ENCODE data around the gene CXCL3. TPM values are rescaled to one million over a fixed set of nuclear protein-coding genes. Genes with fewer than 3 reads are reported as not detected.
A peak's percentile ranks its signal among the peaks of the same experiment; 100 is the strongest.

CXCL3 gene
- total and polyA plus RNA-seq, 9 of the 15 experiments (the other 6 are each of a cell fraction or from before 2014, with no cell fraction given), result 2.3 to 8.9 (median 6.1) TPM

DNA sequence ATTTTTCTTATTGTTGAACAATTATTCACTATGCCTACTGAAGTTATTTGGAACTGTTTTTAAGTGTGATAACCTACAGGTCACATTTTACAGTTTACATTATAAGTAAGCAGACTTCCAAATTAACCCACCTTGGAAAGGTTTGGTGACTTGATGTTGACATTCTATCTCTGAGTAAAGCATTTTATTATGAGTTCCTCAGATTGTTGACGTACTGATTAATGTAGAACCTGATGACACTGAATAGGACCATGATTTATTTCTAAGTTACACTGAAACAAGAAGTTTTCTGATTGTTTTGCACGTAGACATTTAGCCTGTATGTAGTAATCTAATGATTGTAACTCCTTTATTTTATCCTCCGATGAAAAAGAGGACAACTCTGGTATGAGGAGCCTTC is 17.0 kb upstream of the CXCL3 start:
- intact Hi-C loops (cut with micrococcal nuclease), result loop anchor here (5.0 kb wide), 1 partner anchor 77 kb away; no protein-coding TSS in a partner anchor
- TF ChIP-seq, protein P1, sequence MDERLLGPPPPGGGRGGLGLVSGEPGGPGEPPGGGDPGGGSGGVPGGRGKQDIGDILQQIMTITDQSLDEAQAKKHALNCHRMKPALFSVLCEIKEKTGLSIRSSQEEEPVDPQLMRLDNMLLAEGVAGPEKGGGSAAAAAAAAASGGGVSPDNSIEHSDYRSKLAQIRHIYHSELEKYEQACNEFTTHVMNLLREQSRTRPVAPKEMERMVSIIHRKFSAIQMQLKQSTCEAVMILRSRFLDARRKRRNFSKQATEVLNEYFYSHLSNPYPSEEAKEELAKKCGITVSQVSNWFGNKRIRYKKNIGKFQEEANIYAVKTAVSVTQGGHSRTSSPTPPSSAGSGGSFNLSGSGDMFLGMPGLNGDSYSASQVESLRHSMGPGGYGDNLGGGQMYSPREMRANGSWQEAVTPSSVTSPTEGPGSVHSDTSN (CRISPR knock-in tag; IDR thresholded peaks at IDR 0.05; ENCODE audit: low read depth), result no peak
- TF ChIP-seq, protein P1 (tag; conservative IDR thresholded peaks at IDR 0.05; ENCODE audit: low read depth), result 0 out of 2 replicates have a peak, but pooled peaks have one; percentile 15
- TF ChIP-seq TRIM28 (IDR thresholded peaks at IDR 0.05), result no peak
- TF ChIP-seq MEIS2 (IDR thresholded peaks at IDR 0.05; ENCODE audit: partially characterized antibody), result peak; percentile 22
- 0 out of 2 replicates have a peak, but pooled peaks have one; percentile 24 for TF ChIP-seq ZNF133 (CRISPR knock-in tag; IDR thresholded peaks at IDR 0.05)
- TF ChIP-seq ZNF140 (CRISPR knock-in tag; IDR thresholded peaks at IDR 0.05), result no peak
- no peak for TF ChIP-seq NBN (IDR thresholded peaks at IDR 0.05; ENCODE audit: low read depth)
- TF ChIP-seq, protein P2, sequence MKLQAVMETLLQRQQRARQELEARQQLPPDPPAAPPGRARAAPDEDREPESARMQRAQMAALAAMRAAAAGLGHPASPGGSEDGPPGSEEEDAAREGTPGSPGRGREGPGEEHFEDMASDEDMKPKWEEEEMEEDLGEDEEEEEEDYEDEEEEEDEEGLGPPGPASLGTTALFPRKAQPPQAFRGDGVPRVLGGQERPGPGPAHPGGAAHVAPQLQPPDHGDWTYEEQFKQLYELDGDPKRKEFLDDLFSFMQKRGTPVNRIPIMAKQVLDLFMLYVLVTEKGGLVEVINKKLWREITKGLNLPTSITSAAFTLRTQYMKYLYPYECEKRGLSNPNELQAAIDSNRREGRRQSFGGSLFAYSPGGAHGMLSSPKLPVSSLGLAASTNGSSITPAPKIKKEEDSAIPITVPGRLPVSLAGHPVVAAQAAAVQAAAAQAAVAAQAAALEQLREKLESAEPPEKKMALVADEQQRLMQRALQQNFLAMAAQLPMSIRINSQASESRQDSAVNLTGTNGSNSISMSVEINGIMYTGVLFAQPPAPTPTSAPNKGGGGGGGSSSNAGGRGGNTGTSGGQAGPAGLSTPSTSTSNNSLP (IDR thresholded peaks at IDR 0.05; ENCODE audit: borderline replicate concordance, low read depth, low read length), result 0 out of 2 replicates have a peak, but pooled peaks have one; percentile 7
- peak; percentile 6; the same call in 1 of the 2 replicates for TF ChIP-seq NFRKB (IDR thresholded peaks at IDR 0.05; ENCODE audit: low read depth)
- TF ChIP-seq, protein P3, sequence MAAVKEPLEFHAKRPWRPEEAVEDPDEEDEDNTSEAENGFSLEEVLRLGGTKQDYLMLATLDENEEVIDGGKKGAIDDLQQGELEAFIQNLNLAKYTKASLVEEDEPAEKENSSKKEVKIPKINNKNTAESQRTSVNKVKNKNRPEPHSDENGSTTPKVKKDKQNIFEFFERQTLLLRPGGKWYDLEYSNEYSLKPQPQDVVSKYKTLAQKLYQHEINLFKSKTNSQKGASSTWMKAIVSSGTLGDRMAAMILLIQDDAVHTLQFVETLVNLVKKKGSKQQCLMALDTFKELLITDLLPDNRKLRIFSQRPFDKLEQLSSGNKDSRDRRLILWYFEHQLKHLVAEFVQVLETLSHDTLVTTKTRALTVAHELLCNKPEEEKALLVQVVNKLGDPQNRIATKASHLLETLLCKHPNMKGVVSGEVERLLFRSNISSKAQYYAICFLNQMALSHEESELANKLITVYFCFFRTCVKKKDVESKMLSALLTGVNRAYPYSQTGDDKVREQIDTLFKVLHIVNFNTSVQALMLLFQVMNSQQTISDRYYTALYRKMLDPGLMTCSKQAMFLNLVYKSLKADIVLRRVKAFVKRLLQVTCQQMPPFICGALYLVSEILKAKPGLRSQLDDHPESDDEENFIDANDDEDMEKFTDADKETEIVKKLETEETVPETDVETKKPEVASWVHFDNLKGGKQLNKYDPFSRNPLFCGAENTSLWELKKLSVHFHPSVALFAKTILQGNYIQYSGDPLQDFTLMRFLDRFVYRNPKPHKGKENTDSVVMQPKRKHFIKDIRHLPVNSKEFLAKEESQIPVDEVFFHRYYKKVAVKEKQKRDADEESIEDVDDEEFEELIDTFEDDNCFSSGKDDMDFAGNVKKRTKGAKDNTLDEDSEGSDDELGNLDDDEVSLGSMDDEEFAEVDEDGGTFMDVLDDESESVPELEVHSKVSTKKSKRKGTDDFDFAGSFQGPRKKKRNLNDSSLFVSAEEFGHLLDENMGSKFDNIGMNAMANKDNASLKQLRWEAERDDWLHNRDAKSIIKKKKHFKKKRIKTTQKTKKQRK (IDR thresholded peaks at IDR 0.05; ENCODE audit: borderline replicate concordance, low read depth, low read length), result no peak
- DNase-seq (ENCODE audit: extremely low read depth in 1 of 4, low spot score in 3 of 4) (no peak), ATAC-seq (no peak), FAIRE-seq (no peak)
- peaks cover 4% of the 10 kb centered on the region for H3K9me1 ChIP-seq (ENCODE audit: control insufficient read depth, insufficient read depth, low read length)
- H3K4me1 ChIP-seq (replicated peaks in 1 of 2; ENCODE audit: control insufficient read depth in 2 of 2, insufficient read depth in 2 of 2, low read length in 2 of 2), result peaks cover 15 to 47% of the 10 kb centered on the region in 2 experiments
- no TSS peak for BruUV-seq (replicated peaks)
- no peak overlapping the region for H3K4me3 ChIP-seq
- H3K9me3 ChIP-seq (replicated peaks; ENCODE audit: control insufficient read depth, insufficient read depth, low read depth, low read length), result no peaks in the 10 kb centered on the region
- H2AFZ ChIP-seq (ENCODE audit: low read depth, low read length), result peak overlapping the region; percentile 58
- in situ Hi-C loops (cut with MboI), result no loop called here
- no peaks in the 10 kb centered on the region for H4K20me1 ChIP-seq (replicated peaks; ENCODE audit: control insufficient read depth, insufficient read depth, low read length)
- no peaks in the 10 kb centered on the region; the same call in 2 of the 3 replicates for H3K36me3 ChIP-seq (ENCODE audit: control insufficient read depth, insufficient read depth, low read length)
- H3K27ac ChIP-seq (ENCODE audit: extremely low read depth, low read depth, low read length), result peak overlapping the region; percentile 98
- H3K27me3 ChIP-seq (ENCODE audit: control insufficient read depth in 2 of 2, insufficient read depth in 2 of 2, low read length in 2 of 2), result no peaks in the 10 kb centered on the region
- no peak overlapping the region for H3K4me2 ChIP-seq (ENCODE audit: insufficient read depth, low read length)
- no peaks in the 10 kb centered on the region for H3K79me2 ChIP-seq (ENCODE audit: control insufficient read depth, insufficient read depth, low read length)
- POLR2A ChIA-PET, result interaction anchor here (0.7 to 2.4 kb wide), 9 partner anchors 9 to 344 kb away, joined by 3 to 23 read pairs (median 3); partner anchors contain the start of genes CXCL2 and CXCL3
- peak overlapping the region in 1 of 2 experiments; percentile 79; a peak in 2 of 4 replicates for H3K9ac ChIP-seq (ENCODE audit: insufficient read depth in 1 of 2, low read depth in 2 of 2, low read length in 2 of 2)
- 19% methylated on average over 3 of the region's 3 CpGs for WGBS (ENCODE audit: insufficient coverage, low coverage, missing lambda C conversion rate)
- CTCF ChIA-PET (ENCODE audit: low intra/inter-chr PET ratio), result no interaction called here

Data from K562 (cell line).